ENCODE data around the gene MRPL55. TPM values are rescaled to one million over a fixed set of nuclear protein-coding genes. Genes with fewer than 3 reads are reported as not detected.

The MRPL55 gene
- polyA plus RNA-seq, 1 donor (not counting 4 experiments of a cell fraction or from before 2014, with no cell fraction given), result 28.4 TPM

DNA sequence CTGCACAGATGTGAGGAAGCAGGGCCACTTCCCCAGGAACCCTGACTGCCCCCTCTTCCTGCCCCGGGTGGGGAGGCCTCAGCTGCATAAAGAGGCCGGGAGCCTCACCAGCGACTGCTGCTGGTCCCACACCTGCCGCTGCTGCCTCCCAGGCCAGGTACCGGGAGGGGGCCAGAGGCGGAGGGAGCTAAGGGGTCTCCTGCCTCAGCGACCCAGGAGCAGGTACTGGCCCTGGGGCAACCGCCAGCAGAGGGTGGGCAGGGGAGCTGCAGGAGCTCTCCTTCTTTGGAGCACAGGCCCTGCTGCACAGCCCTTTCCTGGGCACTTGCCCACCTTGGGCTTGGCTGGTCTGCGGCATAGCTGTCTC lies 47.4 kb upstream of the MRPL55 start:
- Histone ChIP-seq H3K27me3 (ENCODE audit: control insufficient read depth, extremely low read depth, insufficient read depth, low read length) (no peaks in the 10 kb centered on the region), H3K4me3 (ENCODE audit: control insufficient read depth in 2 of 3, extremely low read depth in 1 of 3, insufficient read depth in 2 of 3, low read depth in 1 of 3, low read length in 3 of 3) (no peak overlapping the region), H3K79me2 (ENCODE audit: control insufficient read depth, insufficient read depth, low read length) (no peaks in the 10 kb centered on the region), H3K27ac (ENCODE audit: control insufficient read depth, insufficient read depth, low read length) (no peak overlapping the region), H3K4me1 (ENCODE audit: control insufficient read depth, extremely low read depth, insufficient read depth, low read length) (peaks cover 23% of the 10 kb centered on the region), H3K9me3 (ENCODE audit: control insufficient read depth, low read depth, low read length) (no peaks in the 10 kb centered on the region), H2AFZ (ENCODE audit: control insufficient read depth, low read length) (no peak overlapping the region), H3K36me3 (ENCODE audit: control insufficient read depth in 2 of 2, extremely low read depth in 1 of 2, insufficient read depth in 2 of 2, low read length in 2 of 2) (no peaks in the 10 kb centered on the region), H4K20me1 (ENCODE audit: control insufficient read depth, extremely low read depth, insufficient read depth, low read length) (no peaks in the 10 kb centered on the region), H3K9ac (ENCODE audit: control insufficient read depth, extremely low read depth, insufficient read depth, low read length) (no peak overlapping the region), H3K4me2 (ENCODE audit: control insufficient read depth, extremely low read depth, insufficient read depth, low read depth, low read length) (no peak overlapping the region), H3K9me1 (ENCODE audit: control insufficient read depth, extremely low read depth, insufficient read depth, low read length) (no peaks in the 10 kb centered on the region)
- no peak for DNase-seq (ENCODE audit: low read depth, low spot score)
- FAIRE-seq, result no peak
- no peak for TF ChIP-seq EZH2 (IDR thresholded peaks at IDR 0.05; ENCODE audit: low read length)
- TF ChIP-seq, protein P1, sequence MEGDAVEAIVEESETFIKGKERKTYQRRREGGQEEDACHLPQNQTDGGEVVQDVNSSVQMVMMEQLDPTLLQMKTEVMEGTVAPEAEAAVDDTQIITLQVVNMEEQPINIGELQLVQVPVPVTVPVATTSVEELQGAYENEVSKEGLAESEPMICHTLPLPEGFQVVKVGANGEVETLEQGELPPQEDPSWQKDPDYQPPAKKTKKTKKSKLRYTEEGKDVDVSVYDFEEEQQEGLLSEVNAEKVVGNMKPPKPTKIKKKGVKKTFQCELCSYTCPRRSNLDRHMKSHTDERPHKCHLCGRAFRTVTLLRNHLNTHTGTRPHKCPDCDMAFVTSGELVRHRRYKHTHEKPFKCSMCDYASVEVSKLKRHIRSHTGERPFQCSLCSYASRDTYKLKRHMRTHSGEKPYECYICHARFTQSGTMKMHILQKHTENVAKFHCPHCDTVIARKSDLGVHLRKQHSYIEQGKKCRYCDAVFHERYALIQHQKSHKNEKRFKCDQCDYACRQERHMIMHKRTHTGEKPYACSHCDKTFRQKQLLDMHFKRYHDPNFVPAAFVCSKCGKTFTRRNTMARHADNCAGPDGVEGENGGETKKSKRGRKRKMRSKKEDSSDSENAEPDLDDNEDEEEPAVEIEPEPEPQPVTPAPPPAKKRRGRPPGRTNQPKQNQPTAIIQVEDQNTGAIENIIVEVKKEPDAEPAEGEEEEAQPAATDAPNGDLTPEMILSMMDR (optimal IDR thresholded peaks at IDR 0.05 in 1 of 3, IDR thresholded peaks at IDR 0.05 in 1 of 3, conservative IDR thresholded peaks at IDR 0.05 in 1 of 3; ENCODE audit: extremely low read depth in 1 of 3, insufficient read depth in 2 of 3, low read length in 3 of 3), result no peak
- dilution Hi-C loops (cut with MboI; ENCODE audit: extremely low pct_ligation_motif_present, low sequenced_read_pairs), result no loop called here

DNA sequence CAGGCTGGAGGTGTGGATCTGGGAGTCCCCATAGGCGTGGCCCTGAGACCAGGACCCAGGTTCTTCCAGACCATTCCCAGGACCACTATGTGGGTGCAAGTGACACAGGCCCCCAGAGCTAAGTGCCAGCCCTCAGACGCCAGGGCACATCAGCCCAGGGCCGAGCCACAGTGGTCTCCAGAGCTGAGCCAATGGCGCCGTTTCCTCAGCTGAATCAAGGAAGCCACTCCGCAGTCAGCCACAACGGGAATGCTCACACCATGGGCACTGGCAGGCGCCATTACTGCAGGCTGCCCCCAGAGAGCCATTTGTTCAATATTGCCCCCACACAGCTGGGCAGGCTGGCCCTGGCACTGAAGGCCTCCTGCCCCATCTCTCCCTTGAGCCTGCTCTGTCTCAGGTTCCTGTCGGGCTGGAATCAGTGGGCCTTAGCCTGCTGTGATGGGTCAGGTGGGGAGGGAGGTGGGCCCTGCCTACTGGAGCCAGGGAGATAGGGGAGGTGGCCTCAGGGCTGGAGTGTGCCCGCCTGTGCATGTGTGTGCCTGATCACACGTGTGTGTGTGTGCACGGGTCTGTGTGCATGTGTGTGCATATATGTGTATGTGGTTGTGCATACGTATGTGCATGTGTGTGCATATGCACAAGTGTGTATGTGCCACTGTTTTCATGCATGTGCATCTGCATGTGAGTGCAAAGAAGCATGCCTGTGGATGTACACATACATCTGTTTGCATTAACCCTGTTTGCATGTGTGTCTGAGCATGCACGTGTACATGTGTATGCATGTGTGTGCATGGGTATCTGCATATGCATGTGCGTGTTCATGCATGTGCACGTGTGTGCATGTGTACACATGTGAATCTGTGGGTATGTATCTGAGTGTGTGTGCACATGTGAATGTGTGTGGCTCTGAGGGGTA lies 46.8 kb upstream of the MRPL55 start:
- H2AFZ ChIP-seq (ENCODE audit: control insufficient read depth, low read length), result no peak overlapping the region
- H3K4me3 ChIP-seq (ENCODE audit: control insufficient read depth in 2 of 3, extremely low read depth in 1 of 3, insufficient read depth in 2 of 3, low read depth in 1 of 3, low read length in 3 of 3), result no peak overlapping the region
- H3K9me1 ChIP-seq (ENCODE audit: control insufficient read depth, extremely low read depth, insufficient read depth, low read length), result no peaks in the 10 kb centered on the region
- H3K9ac ChIP-seq (ENCODE audit: control insufficient read depth, extremely low read depth, insufficient read depth, low read length), result no peak overlapping the region
- TF ChIP-seq EZH2 (IDR thresholded peaks at IDR 0.05; ENCODE audit: low read length), result no peak
- TF ChIP-seq, protein P1 (optimal IDR thresholded peaks at IDR 0.05 in 1 of 3, IDR thresholded peaks at IDR 0.05 in 1 of 3, conservative IDR thresholded peaks at IDR 0.05 in 1 of 3; ENCODE audit: extremely low read depth in 1 of 3, insufficient read depth in 2 of 3, low read length in 3 of 3), result no peak
- peaks cover 24% of the 10 kb centered on the region for H3K4me1 ChIP-seq (ENCODE audit: control insufficient read depth, extremely low read depth, insufficient read depth, low read length)
- DNase-seq (ENCODE audit: low read depth, low spot score) (no peak), FAIRE-seq (no peak)
- H3K27me3 ChIP-seq (ENCODE audit: control insufficient read depth, extremely low read depth, insufficient read depth, low read length), result no peaks in the 10 kb centered on the region
- no peaks in the 10 kb centered on the region for H3K9me3 ChIP-seq (ENCODE audit: control insufficient read depth, low read depth, low read length)
- H3K79me2 ChIP-seq (ENCODE audit: control insufficient read depth, insufficient read depth, low read length), result no peaks in the 10 kb centered on the region
- H3K36me3 ChIP-seq (ENCODE audit: control insufficient read depth in 2 of 2, extremely low read depth in 1 of 2, insufficient read depth in 2 of 2, low read length in 2 of 2), result no peaks in the 10 kb centered on the region
- no peak overlapping the region for H3K4me2 ChIP-seq (ENCODE audit: control insufficient read depth, extremely low read depth, insufficient read depth, low read depth, low read length)
- no peaks in the 10 kb centered on the region for H4K20me1 ChIP-seq (ENCODE audit: control insufficient read depth, extremely low read depth, insufficient read depth, low read length)
- H3K27ac ChIP-seq (ENCODE audit: control insufficient read depth, insufficient read depth, low read length), result no peak overlapping the region
- dilution Hi-C loops (cut with MboI; ENCODE audit: extremely low pct_ligation_motif_present, low sequenced_read_pairs), result no loop called here

All from keratinocyte (primary cell).